A549 treated with CORT108297 at 1 μM for 4 hours (cell line): ENCODE measurements around the gene ABCA12. TPM values are rescaled to one million over a fixed set of nuclear protein-coding genes. Genes with fewer than 3 reads are reported as not detected.

Experiments used
- total RNA-seq: library from RNA; stranded (reverse); fragments of 200-300 nt; extraction: Qiagen RNA extraction; gene quantifications from 5 replicates; pipeline ENCODE4 v1.2.3, GENCODE V29; 2022

The ABCA12 gene, protein sequence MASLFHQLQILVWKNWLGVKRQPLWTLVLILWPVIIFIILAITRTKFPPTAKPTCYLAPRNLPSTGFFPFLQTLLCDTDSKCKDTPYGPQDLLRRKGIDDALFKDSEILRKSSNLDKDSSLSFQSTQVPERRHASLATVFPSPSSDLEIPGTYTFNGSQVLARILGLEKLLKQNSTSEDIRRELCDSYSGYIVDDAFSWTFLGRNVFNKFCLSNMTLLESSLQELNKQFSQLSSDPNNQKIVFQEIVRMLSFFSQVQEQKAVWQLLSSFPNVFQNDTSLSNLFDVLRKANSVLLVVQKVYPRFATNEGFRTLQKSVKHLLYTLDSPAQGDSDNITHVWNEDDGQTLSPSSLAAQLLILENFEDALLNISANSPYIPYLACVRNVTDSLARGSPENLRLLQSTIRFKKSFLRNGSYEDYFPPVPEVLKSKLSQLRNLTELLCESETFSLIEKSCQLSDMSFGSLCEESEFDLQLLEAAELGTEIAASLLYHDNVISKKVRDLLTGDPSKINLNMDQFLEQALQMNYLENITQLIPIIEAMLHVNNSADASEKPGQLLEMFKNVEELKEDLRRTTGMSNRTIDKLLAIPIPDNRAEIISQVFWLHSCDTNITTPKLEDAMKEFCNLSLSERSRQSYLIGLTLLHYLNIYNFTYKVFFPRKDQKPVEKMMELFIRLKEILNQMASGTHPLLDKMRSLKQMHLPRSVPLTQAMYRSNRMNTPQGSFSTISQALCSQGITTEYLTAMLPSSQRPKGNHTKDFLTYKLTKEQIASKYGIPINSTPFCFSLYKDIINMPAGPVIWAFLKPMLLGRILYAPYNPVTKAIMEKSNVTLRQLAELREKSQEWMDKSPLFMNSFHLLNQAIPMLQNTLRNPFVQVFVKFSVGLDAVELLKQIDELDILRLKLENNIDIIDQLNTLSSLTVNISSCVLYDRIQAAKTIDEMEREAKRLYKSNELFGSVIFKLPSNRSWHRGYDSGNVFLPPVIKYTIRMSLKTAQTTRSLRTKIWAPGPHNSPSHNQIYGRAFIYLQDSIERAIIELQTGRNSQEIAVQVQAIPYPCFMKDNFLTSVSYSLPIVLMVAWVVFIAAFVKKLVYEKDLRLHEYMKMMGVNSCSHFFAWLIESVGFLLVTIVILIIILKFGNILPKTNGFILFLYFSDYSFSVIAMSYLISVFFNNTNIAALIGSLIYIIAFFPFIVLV (N-terminal part only)
- total RNA-seq, result 0.15 to 0.40 TPM (median 0.29 TPM) in 5 replicates

DNA sequence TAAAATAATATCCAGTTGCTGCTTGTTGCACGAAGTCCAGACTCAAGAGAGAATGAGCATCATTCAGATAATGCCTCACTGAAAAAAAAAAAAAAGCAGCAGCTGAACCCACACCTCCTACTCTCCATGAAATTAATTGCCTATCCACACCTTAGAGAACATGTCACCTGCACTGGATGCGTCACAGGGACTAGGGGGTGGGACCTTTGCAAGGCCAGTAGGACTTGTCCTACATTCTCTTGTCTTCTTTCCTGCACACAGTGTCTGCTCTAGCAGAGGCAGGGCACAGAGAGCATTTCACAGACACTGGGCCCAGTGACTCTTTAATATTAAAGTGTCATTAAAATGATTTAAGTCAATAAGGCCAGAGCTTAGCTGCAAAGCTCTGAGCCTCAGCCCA lies at the start of gene ABCA12:
ABCA12 (minus strand) TSS at position 148 of the 400 bp plus-strand sequence. CDS start 418 bp downstream, outside the sequence.

Other genes with a start within 250 kb of the ABCA12 start
- 205 to 222 TPM (median 213 TPM) in 5 replicates for gene ATIC, start 173.4 kb upstream of the ABCA12 start, total RNA-seq